Fibroblast of villous mesenchyme (primary cell): ENCODE measurements around the gene AFMID. TPM values are rescaled to one million over a fixed set of nuclear protein-coding genes. Genes with fewer than 3 reads are reported as not detected.
A peak's percentile ranks its signal among the peaks of the same experiment; 100 is the strongest.

ENCODE experiments used
- DNase-seq: peaks from one replicate; pipeline ENCODE4 v3.0.0-alpha.2; 2010; ENCODE audit warnings: low read depth
- H3K4me3 ChIP-seq: 2 replicates; pipeline ENCODE4 v1.5.1; 2011; ENCODE audit warnings: low read depth, mild to moderate bottlenecking, low read length
- small RNA-seq: library from RNA; depleted of rRNA; stranded (forward); fragments of <200 nt; gene quantifications from one replicate; pipeline ENCODE3, GENCODE V24; 2012
- total RNA-seq: library from RNA; depleted of rRNA; stranded (reverse); fragments of >200 nt; gene quantifications from 2 replicates; pipeline ENCODE4 v1.2.3, GENCODE V29; 2012
- TF ChIP-seq, protein P1 (sequence below): IDR thresholded peaks from 2 replicates; pipeline ENCODE4 v1.5.1; 2012; ENCODE audit warnings: low read depth, mild to moderate bottlenecking, low read length; ENCODE audit not compliant: insufficient read depth

The AFMID gene
- total RNA-seq, 1 donor = 21.6 TPM

DNA sequence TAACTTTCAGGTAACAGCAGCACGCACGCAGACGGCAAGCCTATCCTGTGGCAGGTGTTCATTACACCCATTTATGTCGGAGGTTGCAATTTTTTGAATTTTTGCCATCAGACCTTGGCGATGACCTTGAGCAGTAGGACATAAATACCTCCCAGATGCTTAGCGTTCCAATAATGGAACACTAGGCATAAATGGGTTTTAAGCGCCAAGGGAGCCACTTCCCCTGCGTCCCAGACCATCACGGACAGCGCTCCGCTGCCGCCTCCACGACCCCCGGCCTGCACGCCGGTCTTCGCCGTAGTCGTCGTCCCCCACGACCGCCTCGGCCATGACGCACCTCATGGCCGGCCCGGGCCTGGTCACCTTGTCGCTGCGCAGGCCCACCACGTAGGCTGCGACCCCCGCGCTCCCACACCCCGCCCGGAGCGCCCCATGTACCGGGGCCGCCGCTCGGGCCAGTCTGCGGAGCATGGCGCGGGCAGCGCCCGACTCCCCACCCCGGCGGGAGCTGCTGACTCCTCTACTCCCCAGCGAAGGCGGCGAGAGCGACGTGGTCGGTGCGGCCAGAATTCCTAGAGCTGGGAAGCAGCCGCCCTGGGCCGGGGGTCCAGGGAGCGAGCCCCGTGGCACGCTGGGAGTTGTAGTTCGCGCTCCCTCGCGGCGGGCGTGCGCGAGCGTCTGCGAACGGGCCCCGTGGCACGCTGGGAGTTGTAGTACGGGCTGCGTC is 66.9 kb downstream of the AFMID start:
- H3K4me3 ChIP-seq = peak overlapping the region; percentile 79
- TF ChIP-seq, protein P1, sequence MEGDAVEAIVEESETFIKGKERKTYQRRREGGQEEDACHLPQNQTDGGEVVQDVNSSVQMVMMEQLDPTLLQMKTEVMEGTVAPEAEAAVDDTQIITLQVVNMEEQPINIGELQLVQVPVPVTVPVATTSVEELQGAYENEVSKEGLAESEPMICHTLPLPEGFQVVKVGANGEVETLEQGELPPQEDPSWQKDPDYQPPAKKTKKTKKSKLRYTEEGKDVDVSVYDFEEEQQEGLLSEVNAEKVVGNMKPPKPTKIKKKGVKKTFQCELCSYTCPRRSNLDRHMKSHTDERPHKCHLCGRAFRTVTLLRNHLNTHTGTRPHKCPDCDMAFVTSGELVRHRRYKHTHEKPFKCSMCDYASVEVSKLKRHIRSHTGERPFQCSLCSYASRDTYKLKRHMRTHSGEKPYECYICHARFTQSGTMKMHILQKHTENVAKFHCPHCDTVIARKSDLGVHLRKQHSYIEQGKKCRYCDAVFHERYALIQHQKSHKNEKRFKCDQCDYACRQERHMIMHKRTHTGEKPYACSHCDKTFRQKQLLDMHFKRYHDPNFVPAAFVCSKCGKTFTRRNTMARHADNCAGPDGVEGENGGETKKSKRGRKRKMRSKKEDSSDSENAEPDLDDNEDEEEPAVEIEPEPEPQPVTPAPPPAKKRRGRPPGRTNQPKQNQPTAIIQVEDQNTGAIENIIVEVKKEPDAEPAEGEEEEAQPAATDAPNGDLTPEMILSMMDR = no peak
- peak; percentile 83 for DNase-seq

DNA sequence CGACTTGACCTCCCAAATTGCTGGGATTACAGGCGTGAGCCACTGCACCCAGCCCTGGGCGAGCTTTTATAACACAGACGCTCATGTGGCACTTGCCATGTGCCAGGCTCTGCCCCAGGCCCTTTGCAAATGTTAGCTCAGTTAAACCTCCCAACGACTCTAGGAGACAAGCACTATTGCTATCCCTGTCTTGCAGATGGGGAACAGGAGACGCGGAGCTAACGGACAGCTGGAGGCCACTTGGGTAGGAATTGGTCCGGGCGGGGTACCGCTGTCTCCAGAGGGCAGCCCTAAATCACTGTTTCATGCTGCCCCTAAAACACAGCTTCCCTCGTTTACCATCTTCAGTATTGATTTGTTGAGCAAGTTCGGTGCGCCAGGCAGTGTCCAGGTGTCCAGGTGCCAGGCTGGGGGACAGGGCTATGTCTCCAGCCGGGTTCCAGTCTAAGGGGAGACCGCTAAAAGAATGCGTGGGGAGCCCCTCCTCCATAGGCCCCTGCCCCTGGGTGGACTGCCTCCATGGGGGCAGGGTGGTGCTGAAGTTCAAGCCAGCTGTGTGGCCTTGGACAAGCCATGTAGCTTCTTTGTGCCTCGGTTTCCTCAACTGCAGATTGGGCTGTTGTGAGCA is 68.0 kb downstream of the AFMID start:
- TF ChIP-seq, protein P1 = no peak
- no peak for DNase-seq
- no peak overlapping the region for H3K4me3 ChIP-seq

DNA sequence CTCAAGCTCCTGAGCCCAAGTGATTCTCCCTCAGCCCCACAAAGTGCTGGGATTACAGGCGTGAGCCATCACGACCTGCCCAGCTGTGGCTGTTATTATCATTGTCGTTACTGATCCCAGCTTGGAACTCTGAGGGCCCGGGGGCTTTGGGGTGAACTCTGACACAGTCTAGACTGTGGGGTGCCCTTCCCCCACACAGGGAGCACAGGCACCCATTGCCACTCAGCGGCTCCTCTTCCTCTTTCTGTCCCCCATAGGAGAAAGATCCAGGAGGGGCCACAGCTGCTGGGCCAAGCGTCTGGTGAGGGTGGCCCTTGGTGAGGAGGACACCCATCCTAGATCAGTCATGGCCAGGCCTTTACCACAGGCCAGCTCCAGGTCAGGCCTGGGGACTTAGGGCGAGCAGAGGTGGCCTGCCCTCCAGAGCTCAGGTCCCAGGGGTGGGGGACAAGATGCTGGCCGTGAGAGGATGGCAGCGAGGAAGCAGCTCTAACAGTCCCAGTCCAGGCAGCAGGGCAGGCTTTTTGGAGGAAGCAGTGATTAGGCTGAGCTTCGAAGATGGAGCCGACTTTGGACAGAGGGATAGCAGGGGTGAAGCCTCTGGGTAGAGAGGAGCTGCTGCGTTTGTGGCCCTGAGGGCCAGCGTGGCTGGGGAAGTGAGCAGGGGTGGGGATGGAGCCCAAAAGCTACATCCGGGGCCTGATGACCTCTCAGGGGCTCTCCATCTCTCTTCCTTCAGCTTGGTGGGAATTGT is 69.0 kb downstream of the AFMID start:
- TF ChIP-seq, protein P1 = no peak
- no peak overlapping the region for H3K4me3 ChIP-seq
- DNase-seq = no peak

DNA sequence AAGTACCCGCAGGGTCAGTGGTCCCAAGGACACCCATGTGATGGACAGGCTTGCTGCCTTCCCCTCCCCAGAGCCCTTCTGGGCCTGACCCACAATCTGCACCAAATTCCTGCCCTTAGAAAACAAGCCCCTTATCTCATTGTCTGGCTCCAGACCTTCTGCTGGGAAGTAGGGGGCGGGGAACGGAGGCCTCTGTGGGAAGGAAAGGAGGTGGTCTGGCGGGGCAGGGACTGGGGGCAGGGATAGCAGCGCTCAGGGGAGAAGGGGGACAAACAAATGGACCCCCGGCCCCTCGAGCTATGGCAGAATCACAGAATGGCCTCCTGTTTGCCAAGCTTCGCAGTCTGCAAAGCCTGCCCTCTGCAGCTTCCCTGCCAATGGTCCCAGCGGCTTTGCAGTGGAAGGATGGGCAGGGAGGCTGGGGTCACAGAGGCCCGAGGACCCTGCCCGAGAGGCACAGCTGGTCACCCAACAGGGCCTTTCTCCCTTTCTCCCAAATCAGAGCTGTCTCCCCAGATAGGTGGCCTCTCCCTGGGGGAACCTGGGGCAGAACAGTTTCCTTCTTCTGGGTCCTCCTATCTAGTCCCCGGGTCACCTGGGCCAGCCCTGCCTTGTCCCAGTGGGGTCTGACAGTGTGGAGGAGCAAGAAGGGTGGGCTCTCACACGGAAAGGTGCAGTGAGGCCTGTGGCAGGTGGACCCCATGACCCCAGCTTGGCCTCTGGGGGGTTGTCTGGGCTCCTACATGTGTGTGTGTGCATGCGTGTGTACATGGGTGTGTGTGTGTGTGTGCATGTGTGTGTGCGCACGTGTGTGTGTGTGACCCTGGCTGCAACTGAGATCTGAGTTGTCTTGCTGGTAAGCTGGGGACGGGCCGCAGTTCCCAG is 69.8 kb downstream of the AFMID start:
- TF ChIP-seq, protein P1 = no peak
- DNase-seq = peak; percentile 67
- H3K4me3 ChIP-seq = no peak overlapping the region

Small RNAs within 50 kb of the gene (small RNA-seq; reads per million reads assigned to genes)
- gene AC087645.1 = not detected

Other genes starting within 250 kb of the AFMID start
- 4.3 and 6.8 TPM in 2 replicates for gene TNRC6C, start 228.7 kb upstream of the AFMID start, total RNA-seq
- gene TMC6, start 58.6 kb upstream of the AFMID start, total RNA-seq = 4.2 and 5.2 TPM in 2 replicates
- not detected in 2 replicates for gene TMC8, start 56.6 kb upstream of the AFMID start, total RNA-seq
- gene C17orf99, start 41.0 kb upstream of the AFMID start, total RNA-seq = not detected in 2 replicates
- gene SYNGR2, start 18.8 kb upstream of the AFMID start, total RNA-seq = 10.6 and 16.0 TPM in 2 replicates
- gene TK1, start 310 bp upstream of the AFMID start, total RNA-seq = 87.2 and 158 TPM in 2 replicates
- 39.0 and 50.1 TPM in 2 replicates for gene BIRC5, start 26.9 kb downstream of the AFMID start, total RNA-seq
- gene TMEM235, start 44.3 kb downstream of the AFMID start, total RNA-seq = not detected in 2 replicates
- 59.6 and 70.0 TPM in 2 replicates for gene SOCS3, start 172.7 kb downstream of the AFMID start, total RNA-seq
- gene PGS1, start 191.3 kb downstream of the AFMID start, total RNA-seq = 30.9 and 35.4 TPM in 2 replicates